Renal cortical epithelial cell (primary cell): ENCODE results near the gene IL12RB1. TPM values are rescaled to one million over a fixed set of nuclear protein-coding genes. Genes with fewer than 3 reads are reported as not detected.
"Not testable (repeated sequence)": the region's sequence is repeated elsewhere in the genome, so short reads cannot be mapped to it uniquely, and the experiment has no call there.

Experiments
- DNase-seq: peaks from one replicate; pipeline ENCODE4 v3.0.0-alpha.2; 2011; ENCODE audit warnings: low read depth
- total RNA-seq: library from RNA; depleted of rRNA; stranded (reverse); fragments of >200 nt; gene quantifications from 2 replicates; pipeline ENCODE4 v1.2.3, GENCODE V29; 2014

IL12RB1 gene
- total RNA-seq, 1 donor from 2014 or later, result not detected

GRCh38 chr19:18089726-18090125 lies 3.0 kb upstream of the IL12RB1 start:
- no peak for DNase-seq

GRCh38 chr19:18089096-18089541 lies 2.4 kb upstream of the IL12RB1 start:
- not testable (repeated sequence) for DNase-seq

- DNase-seq, result no peak
These were observed 854 bp downstream of the IL12RB1 start for GRCh38 chr19:18085702-18086457.

GRCh38 chr19:18083929-18084684 lies 2.6 kb downstream of the IL12RB1 start:
- no peak for DNase-seq

- DNase-seq, result no peak
These were observed 12.5 kb downstream of the IL12RB1 start for GRCh38 chr19:18074192-18074591.

- DNase-seq, result no peak
These were observed 13.5 kb downstream of the IL12RB1 start for GRCh38 chr19:18073197-18073596.

GRCh38 chr19:18072335-18072734 lies 14.4 kb downstream of the IL12RB1 start:
- no peak for DNase-seq

GRCh38 chr19:18070181-18070580 lies 16.6 kb downstream of the IL12RB1 start:
- no peak for DNase-seq

- DNase-seq, result no peak
These were observed 17.4 kb downstream of the IL12RB1 start for GRCh38 chr19:18069383-18069782.

- DNase-seq, result no peak
These were observed 18.3 kb downstream of the IL12RB1 start for GRCh38 chr19:18068395-18068794.

- DNase-seq, result no peak
These were observed 21.6 kb downstream of the IL12RB1 start for GRCh38 chr19:18065173-18065495.

GRCh38 chr19:18063463-18063862 lies 23.3 kb downstream of the IL12RB1 start:
- DNase-seq, result no peak

GRCh38 chr19:18062028-18062427 lies 24.7 kb downstream of the IL12RB1 start:
- DNase-seq, result no peak

GRCh38 chr19:18060472-18060871 lies 26.3 kb downstream of the IL12RB1 start:
- DNase-seq, result no peak

GRCh38 chr19:18059902-18060301 lies 26.8 kb downstream of the IL12RB1 start:
- no peak for DNase-seq

- no peak for DNase-seq
These were observed 27.4 kb downstream of the IL12RB1 start for GRCh38 chr19:18059297-18059696.

GRCh38 chr19:18058208-18059009 lies 28.3 kb downstream of the IL12RB1 start:
- DNase-seq, result peak; percentile 30

- DNase-seq, result no peak
These were observed 29.2 kb downstream of the IL12RB1 start for GRCh38 chr19:18057557-18057956.

- no peak for DNase-seq
These were observed 30.8 kb downstream of the IL12RB1 start for GRCh38 chr19:18055967-18056366.

GRCh38 chr19:18053576-18054219 lies 33.0 kb downstream of the IL12RB1 start:
- no peak for DNase-seq

- DNase-seq, result no peak
These were observed 34.8 kb downstream of the IL12RB1 start for GRCh38 chr19:18051887-18052286.

GRCh38 chr19:18049385-18049784 lies 37.3 kb downstream of the IL12RB1 start:
- no peak for DNase-seq
